Measurements from ENCODE around the gene HSPA1L. TPM values are rescaled to one million over a fixed set of nuclear protein-coding genes. Genes with fewer than 3 reads are reported as not detected.
A peak's percentile ranks its signal among the peaks of the same experiment; 100 is the strongest.

Gene HSPA1L
- total RNA-seq, 1 donor from 2014 or later, result 1.6 TPM

DNA sequence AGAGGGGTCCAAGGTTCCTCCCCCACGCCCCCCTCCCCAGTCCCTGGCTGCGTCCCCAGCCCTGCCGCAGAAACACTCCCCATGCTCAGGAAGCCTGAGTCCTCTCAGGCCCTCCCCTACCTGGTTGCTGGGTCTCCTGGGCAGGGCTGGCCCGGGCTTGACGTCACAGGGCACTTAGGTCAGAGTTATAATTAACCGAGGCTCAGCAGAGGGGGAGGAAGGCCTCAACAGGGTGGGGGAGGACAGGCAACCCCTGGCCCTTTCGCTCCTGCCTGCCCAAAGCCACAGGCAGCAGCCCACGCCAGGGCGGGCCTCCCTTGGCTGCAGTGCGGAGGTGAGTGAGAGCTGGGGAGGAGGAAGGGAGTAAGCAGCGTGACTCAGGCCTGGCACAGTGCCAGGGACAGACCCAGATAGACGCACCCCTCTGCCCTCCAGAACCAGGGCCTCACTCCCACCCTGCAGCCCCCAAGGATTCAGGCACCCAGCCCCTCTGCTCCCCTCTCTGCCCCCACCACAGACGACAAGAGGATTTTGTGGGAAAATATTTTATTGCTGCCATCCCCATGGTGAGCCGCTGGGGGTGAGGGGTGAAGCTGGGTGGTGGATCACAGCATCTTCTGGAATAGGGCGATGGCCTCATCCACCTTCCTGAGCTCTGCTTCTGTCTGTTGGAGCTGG, 38.0 kb downstream of the HSPA1L start, which contains the start of gene VWA7:
TSS of gene VWA7 (minus strand) at position 340 of the 678 bp plus-strand sequence. CDS start 549 bp downstream, outside the sequence.
- intact Hi-C loops (cut with DNase I), result no loop called here
- DNase-seq (ENCODE audit: missing footprints) (peak; percentile 85), ATAC-seq (peak; percentile 81)

DNA sequence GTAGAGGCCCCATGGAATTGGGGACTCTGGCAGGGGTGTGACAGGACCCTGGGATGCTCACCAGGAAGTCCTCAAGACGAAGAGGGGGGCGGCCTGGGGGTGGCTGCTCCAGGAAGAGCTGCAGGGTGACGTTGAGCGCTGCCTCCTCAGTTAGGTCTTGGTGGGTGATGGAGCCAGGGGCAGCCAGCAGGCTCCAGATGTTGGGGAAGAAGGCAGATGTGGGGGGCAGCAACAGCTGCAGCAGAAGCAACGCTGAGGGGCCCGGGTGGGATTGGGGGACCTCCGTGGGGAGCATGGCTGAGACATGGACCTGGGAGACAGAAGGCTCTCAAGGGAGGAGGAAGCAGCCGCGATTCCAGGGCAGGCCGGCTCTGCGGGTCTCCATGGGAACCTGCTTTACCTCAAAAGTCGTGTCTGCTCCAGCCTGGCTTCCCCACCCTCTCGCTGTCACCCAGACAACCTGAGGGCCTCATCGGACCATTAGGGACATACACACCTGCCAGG, 38.5 kb downstream of the HSPA1L start:
- DNase-seq (ENCODE audit: missing footprints) (peak; percentile 64), ATAC-seq (peak; percentile 10)
- intact Hi-C loops (cut with DNase I), result no loop called here

DNA sequence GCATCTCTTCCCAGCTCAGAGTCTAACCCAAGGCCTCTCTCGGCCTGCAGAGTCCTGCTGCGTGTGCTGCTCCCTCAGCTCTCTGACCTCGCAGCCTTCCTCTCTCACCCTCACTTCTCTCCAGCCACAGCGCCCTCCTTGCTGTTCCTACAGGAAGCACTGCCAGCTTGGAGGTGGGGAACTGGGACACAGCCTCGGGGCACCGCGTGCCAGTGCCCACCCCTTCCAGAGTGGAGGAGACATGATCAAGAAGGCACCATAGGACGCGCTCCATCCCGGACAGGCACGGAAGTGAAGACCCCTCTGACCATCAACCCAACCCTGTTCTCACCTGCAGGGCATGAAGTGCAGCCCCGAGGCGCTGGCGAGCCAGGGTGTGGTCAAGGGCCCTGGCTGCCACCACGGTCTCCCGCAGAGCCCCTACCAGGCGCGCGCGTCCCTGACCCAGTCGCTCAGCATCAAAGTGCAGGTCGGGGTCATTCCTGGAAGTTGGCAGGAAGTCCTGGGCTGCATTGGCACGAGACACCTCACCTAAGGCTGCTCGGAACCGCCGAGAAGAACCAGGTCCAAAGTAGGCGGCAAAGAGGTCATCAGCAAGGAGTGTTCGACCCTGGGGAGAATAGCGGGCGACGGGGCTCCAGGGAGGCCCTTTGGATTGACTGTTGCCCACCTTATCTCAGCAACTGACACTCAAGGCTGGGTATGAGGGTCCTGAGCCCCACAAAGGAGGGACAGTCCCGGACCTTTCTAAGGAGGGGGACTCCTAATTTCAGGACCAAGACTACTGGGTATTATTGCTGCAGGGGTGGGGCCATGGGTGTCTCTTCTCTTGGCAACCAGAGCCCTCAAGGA, 39.2 kb downstream of the HSPA1L start:
- no peak for ATAC-seq
- DNase-seq (ENCODE audit: missing footprints), result peak; percentile 66

DNA sequence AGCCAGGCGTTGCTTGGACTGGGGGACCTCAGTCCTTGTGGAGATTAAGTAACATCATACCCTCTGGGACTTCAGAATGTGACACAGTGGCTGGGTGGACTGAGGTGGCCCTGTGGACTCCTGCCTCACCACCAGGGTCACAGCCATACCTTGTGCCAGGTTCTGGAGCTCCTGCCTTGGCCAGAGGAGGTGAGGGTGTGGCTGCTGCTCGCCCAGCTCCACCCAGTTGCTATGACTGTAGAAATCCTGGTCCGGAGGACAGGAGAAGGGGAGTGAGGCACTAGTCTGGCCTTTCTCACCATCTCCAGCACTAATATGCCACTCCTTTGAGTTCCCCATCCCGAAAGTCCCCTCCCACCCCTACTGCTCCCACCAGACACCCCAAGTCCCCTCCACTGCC, 39.9 kb downstream of the HSPA1L start:
- ATAC-seq, result no peak
- no peak for DNase-seq (ENCODE audit: missing footprints)
- intact Hi-C loops (cut with DNase I), result no loop called here

More for the DNA sequence above, 39.2 kb downstream of the HSPA1L start:
- intact Hi-C loops (cut with DNase I), result no loop called here

DNA sequence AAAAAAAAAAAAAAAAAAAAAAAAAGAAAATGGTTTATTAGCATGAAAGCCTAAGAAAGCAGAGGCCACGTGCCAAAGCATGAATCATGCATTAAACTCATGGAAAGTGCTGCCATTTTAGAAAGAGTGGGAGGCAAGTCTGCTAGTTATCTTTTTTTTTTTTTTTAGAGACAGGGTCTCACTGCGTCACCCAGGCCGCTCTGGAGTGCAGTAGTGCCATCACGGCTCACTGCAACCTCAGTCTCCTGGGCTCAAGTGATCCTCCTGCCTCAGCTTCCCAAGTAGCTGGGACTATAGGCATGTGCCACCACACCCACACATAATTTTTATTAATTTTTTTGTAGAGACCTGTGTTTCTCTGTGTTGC, 43.1 kb downstream of the HSPA1L start:
- DNase-seq (ENCODE audit: missing footprints), result no peak
- intact Hi-C loops (cut with DNase I), result no loop called here
- no peak for ATAC-seq

DNA sequence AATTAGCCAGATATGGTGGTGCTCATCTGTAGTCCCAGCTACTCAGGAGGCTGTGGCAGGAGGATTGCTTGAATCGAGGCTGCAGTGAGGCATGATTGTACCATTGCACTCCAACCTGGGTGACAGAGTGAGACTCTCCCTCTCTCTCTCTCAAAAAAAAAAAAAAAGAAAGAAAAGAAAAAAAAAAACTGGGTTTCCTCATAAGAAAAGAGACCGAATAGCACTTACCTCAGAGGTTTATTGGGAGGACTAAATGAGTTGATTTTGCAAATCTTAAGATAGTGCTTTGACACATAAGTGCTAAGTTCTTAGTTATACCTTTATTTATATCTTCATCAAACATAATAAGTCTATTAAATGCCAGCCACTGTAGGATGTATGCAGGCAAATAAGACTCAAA, 44.2 kb downstream of the HSPA1L start:
- DNase-seq (ENCODE audit: missing footprints) (no peak), ATAC-seq (no peak)
- intact Hi-C loops (cut with DNase I), result no loop called here

DNA sequence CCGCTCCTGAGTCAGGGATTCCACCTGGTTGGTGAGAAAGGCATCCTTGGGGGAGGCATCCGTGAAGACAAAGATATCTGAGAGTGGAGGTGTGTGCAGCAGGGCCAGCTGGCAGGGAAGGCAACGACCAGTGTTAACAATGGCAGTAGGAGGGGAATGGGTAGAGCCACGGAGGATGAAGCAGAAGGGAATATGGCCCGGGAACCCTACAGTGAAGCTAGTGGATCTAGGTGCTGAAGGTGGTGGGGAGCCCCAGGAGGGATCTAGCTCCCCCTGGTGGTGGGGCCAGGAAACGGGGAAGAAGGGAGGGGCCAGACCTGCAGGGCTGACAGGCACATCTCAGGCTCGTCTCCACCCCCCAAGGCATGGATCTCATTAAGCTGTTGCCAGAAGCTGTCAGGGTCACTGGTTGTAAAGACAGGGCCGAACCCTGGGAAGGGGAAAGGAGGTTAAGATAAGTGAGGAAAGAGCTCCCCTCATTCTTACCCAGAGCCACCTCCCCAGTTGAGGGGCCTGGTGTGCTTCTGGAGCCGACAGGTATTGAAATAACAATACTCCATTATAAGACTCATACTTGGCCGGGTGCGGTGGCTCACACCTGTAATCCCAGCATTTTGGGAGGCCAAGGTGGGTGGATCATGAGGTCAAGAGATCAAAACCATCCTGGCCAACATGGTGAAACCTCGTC, 45.3 kb downstream of the HSPA1L start:
- DNase-seq (ENCODE audit: missing footprints), result peak; percentile 90
- intact Hi-C loops (cut with DNase I), result loop anchor here (2.0 kb wide), 2 partner anchors 41 to 89 kb away; partner anchors contain the start of genes DDAH2 and LY6G5C
- peak; percentile 70 for ATAC-seq

DNA sequence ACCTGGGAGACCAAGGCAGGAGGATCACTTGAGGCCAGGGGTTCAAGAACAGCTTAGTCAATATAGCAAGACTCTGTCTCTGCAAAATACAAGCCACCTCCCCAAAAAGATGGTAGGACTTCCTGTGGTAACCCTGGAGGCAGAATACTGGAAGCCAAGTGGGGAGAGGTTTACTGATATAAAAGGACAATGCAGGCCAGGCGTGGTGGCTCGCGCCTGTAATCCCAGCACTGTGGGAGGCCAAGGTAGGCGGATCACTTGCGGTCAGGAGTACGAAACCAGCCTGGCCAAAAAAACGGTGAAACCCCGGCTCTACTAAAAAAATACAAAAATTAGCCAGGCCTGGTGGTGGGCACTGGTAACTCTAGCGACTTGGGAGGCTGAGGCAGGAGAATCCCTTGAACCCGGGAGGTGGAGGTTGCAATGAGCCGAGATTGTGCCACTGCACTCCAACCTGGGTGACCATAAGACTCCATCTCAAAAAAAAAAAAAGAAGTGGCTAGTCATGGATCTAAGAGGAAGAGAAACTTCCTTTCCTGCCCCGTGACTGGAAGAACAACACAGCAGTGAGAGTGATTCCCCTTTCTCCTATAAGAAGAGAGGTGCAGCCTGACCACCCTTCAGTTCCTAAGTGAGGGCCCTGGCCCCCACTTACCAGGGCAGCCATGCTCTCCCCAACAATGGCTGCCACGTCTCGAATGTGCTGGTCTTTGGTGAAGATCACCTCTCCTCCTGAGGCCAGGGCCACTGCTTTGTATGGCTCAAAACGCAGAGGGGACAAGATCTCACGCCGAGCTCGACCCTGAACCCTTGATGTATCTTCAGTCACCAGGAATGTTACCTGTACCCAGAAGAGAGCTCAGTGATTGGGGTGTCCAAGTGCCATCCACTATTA, 46.5 kb downstream of the HSPA1L start:
- DNase-seq (ENCODE audit: missing footprints) (no peak), ATAC-seq (no peak)
- intact Hi-C loops (cut with DNase I), result loop anchor here (2.0 kb wide), 2 partner anchors 40 to 88 kb away; partner anchors contain the start of genes DDAH2 and LY6G5C

DNA sequence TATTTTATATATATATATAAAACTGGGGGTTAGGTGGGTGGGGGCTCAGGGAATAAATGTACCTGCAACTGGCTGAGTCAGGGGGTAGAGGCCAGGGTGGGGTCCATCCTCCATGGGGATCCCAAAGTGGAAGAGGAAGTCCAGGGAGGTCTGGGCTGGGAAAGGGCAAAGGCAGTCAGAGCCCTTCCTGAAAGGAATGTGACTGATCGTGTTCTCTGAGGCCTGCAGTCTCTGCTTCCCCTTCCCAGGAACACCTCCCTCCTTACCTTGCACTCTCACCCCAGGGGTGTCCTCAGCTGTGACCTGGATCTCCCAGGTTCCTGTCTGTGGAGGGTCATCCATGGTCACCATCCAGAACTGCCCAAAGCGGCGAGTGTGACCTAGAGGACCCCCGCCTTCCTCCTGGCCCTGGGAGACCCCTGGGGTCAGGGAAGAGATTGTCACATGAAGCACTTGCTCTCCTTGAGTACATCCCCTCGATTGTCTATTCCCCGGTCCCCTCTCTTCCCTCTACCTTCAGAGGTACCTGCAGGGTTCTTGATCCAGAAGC, 47.9 kb downstream of the HSPA1L start:
- intact Hi-C loops (cut with DNase I), result no loop called here
- ATAC-seq (no peak), DNase-seq (ENCODE audit: missing footprints) (no peak)

DNA sequence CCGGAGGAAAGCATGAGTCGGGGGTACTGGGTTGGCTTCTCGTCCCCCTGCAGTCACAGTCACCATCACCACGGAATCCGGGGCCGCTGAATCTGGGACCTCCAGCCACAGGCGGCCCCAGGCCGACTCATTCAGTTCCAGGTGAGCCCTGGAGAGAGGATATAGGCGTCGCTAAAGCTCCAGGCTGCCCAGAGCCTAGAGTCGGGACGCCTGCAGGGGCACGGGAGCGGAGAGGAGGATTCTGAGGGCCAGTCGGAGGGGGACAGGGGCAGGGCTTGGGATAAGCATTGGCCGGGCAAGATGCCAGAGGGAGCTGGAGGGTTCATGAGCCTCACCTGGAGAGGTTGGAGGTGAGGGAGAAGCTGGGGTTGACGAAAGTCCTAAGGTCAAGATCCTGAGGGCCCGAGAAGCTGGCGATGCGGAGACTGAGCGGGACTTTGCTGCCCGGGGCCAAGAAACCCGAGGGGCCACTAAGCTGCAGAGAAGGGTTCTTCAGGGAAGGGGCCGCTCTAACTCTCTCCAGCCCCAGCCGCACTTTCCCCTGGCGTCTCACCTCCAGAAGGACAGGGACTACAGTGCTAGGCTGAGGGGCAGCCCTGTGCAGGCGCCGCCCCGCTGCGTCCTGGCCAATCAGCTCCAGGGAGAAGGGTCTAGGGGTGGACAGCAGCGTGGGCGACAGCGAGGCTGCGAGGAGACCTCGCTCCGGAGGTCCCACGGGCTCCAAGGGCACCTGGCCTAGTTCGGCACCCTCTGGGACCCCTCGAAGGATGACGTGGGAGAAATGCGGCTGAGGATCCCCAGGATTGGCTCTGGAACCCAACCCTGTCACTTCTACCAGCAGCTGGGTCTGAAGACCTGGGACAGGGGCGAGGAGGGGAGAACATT, 48.9 kb downstream of the HSPA1L start:
- intact Hi-C loops (cut with DNase I), result no loop called here
- ATAC-seq (peak; percentile 51), DNase-seq (ENCODE audit: missing footprints) (peak; percentile 65)

DNA sequence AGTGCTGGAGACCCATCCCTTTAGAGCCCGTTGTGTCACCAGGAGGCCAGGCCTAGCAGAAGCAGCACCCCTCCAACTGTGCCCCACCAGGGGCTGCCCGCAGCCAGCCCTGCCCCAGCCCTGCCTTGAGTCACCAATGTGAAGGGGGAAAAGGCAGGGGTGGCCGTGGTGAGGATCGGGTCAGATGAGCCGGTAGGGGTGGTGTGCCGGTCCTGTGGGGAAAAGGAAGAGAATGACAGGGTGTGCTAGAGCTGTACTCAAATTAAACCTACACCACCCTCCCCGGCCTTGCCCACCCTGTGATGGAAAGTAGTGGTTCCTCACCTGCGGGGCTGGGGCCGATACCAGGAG, 49.5 kb downstream of the HSPA1L start:
- intact Hi-C loops (cut with DNase I), result no loop called here

DNA sequence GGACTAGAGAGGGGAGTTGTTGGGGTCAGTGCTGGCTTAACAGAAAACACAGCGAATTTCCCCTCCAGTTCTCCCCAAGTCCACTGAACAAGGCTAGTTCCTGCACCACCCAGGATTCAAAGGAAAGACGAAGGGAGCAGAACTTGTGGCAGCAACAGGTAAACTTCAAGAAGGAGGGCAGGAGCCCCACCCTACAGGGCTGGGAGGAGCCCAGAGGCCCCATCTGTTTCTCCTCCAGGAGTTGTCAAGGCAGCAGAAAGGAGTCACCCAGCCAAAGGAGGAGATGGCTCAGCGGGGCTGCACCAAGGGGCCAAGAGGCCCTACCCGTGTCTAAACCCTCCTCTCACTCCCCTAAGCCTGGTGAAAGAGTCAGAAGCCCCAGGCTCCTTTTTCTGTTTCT, 50.9 kb downstream of the HSPA1L start:
- ATAC-seq (no peak), DNase-seq (ENCODE audit: missing footprints) (peak; percentile 8)
- intact Hi-C loops (cut with DNase I), result no loop called here

More for the DNA sequence above, 49.5 kb downstream of the HSPA1L start:
- peak; percentile 56 for DNase-seq (ENCODE audit: missing footprints)
- ATAC-seq, result no peak

DNA sequence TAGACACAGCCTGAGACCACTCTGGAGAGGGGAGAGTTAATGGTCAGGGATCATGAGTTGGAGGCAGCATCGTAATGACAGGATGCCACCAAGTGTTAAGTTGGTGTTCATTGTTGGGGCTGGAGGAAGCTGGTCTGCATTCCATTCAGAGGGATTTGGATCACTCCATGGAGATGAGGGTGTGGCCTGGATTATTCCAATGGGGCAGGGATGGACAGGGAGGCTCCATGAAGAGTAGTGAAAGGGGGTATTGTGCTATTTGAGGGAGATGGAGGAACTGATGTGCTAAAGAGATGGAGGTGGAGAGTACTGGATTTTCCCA, 51.5 kb downstream of the HSPA1L start:
- ATAC-seq (peak; percentile 16), DNase-seq (ENCODE audit: missing footprints) (no peak)
- intact Hi-C loops (cut with DNase I), result no loop called here

DNA sequence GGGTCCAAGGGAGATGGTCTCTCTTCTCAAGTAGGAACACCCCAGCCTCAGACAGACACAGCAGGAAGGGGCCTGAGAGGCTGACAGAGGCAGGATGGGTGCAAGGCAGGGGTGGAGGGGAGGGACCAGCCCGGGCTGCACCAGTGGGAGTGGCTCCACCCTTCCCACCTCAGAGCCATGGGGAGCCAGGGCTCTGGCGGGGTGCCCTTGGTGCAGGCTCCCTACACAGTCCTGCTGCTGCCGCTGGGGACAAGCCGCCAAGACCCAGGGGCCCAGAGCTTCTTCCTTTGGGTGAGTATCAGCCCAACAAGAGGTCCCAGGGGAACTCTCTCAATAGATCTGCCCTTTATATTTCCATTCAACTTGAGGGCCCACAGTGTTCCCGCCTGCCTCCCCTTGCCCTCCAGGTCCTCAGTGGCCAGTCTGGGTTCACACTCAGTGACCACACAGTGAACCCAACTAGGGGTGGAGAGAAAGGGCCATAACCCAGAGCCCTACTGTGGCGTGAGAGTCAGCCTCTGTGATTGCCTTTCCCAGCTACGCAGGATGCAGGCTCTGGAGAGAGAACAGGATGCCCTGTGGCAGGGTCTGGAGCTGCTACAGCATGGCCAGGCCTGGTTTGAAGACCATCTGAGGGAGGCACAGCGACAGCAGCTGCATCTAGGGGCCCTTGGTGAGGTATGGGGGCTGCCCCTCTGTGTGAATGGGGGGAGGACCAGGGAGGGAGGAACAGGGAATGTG, 52.0 kb downstream of the HSPA1L start:
- ATAC-seq (no peak), DNase-seq (ENCODE audit: missing footprints) (peak; percentile 53)
- intact Hi-C loops (cut with DNase I), result no loop called here

DNA sequence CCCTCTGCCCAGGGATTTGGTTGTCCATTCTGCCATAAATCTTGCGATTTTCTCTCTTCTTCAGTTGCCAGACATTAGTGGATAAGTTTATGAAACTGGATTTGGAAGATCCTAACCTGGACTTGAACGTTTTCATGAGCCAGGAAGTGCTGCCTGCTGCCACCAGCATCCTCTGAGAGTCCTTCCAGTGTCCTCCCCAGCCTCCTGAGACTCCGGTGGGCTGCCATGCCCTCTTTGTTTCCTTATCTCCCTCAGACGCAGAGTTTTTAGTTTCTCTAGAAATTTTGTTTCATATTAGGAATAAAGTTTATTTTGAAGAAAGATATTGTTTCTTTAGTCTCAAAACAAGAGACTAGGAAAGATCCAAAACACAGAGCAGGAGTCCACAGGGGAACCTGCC, 52.7 kb downstream of the HSPA1L start, which contains the start of gene SAPCD1:
TSS of gene SAPCD1 (plus strand) at position 301 of the 400 bp plus-strand sequence. CDS start 399 bp downstream, outside the sequence.
- DNase-seq (ENCODE audit: missing footprints) (no peak), ATAC-seq (no peak)
- intact Hi-C loops (cut with DNase I), result no loop called here

DNA sequence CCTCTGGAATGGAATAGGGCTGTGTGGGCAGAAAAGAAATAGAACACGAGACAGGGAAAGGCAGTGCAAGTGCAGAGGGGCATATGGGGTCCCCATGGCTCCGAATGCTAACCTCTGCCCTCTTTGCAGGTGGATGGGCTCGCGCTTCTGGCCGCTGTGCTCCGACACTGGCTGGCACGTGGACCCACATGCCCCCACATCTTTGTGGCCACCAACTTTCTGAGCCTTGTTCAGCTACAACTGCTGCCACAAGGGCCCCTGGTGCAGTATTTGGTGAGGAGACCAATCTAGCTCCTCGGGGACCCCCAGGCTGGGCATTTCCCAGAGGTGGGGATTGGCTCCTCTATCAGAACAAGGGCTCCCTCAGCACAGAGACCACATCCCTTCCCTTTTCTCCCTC, 53.7 kb downstream of the HSPA1L start:
- DNase-seq (ENCODE audit: missing footprints) (no peak), ATAC-seq (no peak)
- intact Hi-C loops (cut with DNase I), result no loop called here

Measured in Right ventricle myocardium inferior (tissue), 1 donor.